CD14-positive monocyte (primary cell): ENCODE data around the gene NRM. TPM values are rescaled to one million over a fixed set of nuclear protein-coding genes. Genes with fewer than 3 reads are reported as not detected.
"Not testable (repeated sequence)": the region's sequence is repeated elsewhere in the genome, so short reads cannot be mapped to it uniquely, and the experiment has no call there.

Experiments
- DNase-seq, 3 donors: peaks; one replicate each; pipeline ENCODE4 v3.0.0-alpha.2; 2011 to 2022
- H2AFZ ChIP-seq: 2 replicates; pipeline ENCODE4 v1.6.0; 2012; ENCODE audit warnings: mild to moderate bottlenecking, low read depth, low read length, inconsistent platforms; ENCODE audit not compliant: insufficient read depth, poor library complexity, severe bottlenecking
- H3K27ac ChIP-seq, 2 donors: 1 replicate in 1 of 2; 2 replicates in 1 of 2; pipeline ENCODE4 v1.5.1; 2012 to 2013; ENCODE audit warnings: low read length in 2 of 2, control low read depth in 1 of 2, inconsistent platforms in 1 of 2, low read depth in 1 of 2, mild to moderate bottlenecking in 1 of 2
- H3K27me3 ChIP-seq, 2 donors: one replicate each; pipeline versions ENCODE4 v1.6.0 to v1.6.1; 2011 to 2013; ENCODE audit warnings: low read length in 2 of 2; ENCODE audit not compliant: control insufficient read depth in 2 of 2, insufficient read depth in 2 of 2
- H3K36me3 ChIP-seq, 2 donors: replicated peaks in 1 of 2; 1 replicate in 1 of 2; 2 replicates in 1 of 2; pipeline versions ENCODE4 v1.5.1 to v1.6.1; 2012 to 2013; ENCODE audit warnings: low read length in 2 of 2, control low read depth in 1 of 2, inconsistent platforms in 1 of 2, mild to moderate bottlenecking in 1 of 2; ENCODE audit not compliant: insufficient read depth in 2 of 2, control insufficient read depth in 1 of 2
- H3K4me1 ChIP-seq, 2 donors: 1 replicate in 1 of 2; 2 replicates in 1 of 2; pipeline versions ENCODE4 v1.5.1 to v1.6.1; 2012 to 2013; ENCODE audit warnings: low read length in 2 of 2, control low read depth in 1 of 2, inconsistent platforms in 1 of 2, mild to moderate bottlenecking in 1 of 2, moderate library complexity in 1 of 2; ENCODE audit not compliant: insufficient read depth in 2 of 2, control insufficient read depth in 1 of 2
- H3K4me2 ChIP-seq: replicated peaks from 2 replicates; pipeline ENCODE3; 2012; ENCODE audit warnings: low read length, moderate library complexity, mild to moderate bottlenecking; ENCODE audit not compliant: poor library complexity, severe bottlenecking; ENCODE audit errors: extremely low read depth
- H3K4me3 ChIP-seq, 3 experiments: fragments of 200-600 bp in 1 of 3; sonication (generic) in 1 of 3; replicated peaks in 1 of 3; 1 replicate in 2 of 3; 2 replicates in 1 of 3; pipeline ENCODE4 v1.5.1; 2011 to 2013; ENCODE audit warnings: low read length in 3 of 3, mild to moderate bottlenecking in 3 of 3, control low read depth in 2 of 3, low read depth in 2 of 3, inconsistent platforms in 1 of 3, moderate library complexity in 1 of 3
- H3K79me2 ChIP-seq: 2 replicates; pipeline ENCODE4 v1.6.0; 2012; ENCODE audit warnings: mild to moderate bottlenecking, control low read depth, inconsistent platforms, low read length, moderate library complexity; ENCODE audit not compliant: insufficient read depth
- H3K9ac ChIP-seq: 2 replicates; pipeline ENCODE4 v1.6.0; 2017; ENCODE audit warnings: low read length, mild to moderate bottlenecking; ENCODE audit not compliant: insufficient read depth, poor library complexity, severe bottlenecking
- H3K9me3 ChIP-seq, 2 donors: replicated peaks in 1 of 2; 1 replicate in 1 of 2; 2 replicates in 1 of 2; pipeline versions ENCODE4 v1.5.1 to v1.6.1; 2012 to 2013; ENCODE audit warnings: low read length in 2 of 2, control low read depth in 1 of 2; ENCODE audit not compliant: control insufficient read depth in 1 of 2, insufficient read depth in 1 of 2
- H4K20me1 ChIP-seq: 2 replicates; pipeline ENCODE4 v1.6.0; 2012; ENCODE audit warnings: mild to moderate bottlenecking, low read length, control low read depth, moderate library complexity; ENCODE audit not compliant: insufficient read depth
- H3K27ac Mint-ChIP-seq, 7 donors: one replicate each; pipeline ENCODE4 v1.8.0; 2020; ENCODE audit warnings: mild to moderate bottlenecking in 7 of 7, mixed read lengths in 7 of 7, moderate library complexity in 6 of 7, inconsistent platforms in 2 of 7
- H3K27me3 Mint-ChIP-seq, 3 donors: one replicate each; pipeline ENCODE4 v1.8.0; 2021 to 2022; ENCODE audit warnings: low read depth in 3 of 3, mild to moderate bottlenecking in 3 of 3, mixed read lengths in 3 of 3, moderate library complexity in 3 of 3, inconsistent platforms in 1 of 3
- H3K36me3 Mint-ChIP-seq, 2 donors: one replicate each; pipeline ENCODE4 v1.8.0; 2020; ENCODE audit warnings: mixed read lengths in 2 of 2, inconsistent platforms in 1 of 2, mild to moderate bottlenecking in 1 of 2
- H3K4me1 Mint-ChIP-seq: one replicate; pipeline ENCODE4 v1.8.0; 2020; ENCODE audit warnings: mild to moderate bottlenecking, mixed read lengths
- H3K4me3 Mint-ChIP-seq, 2 donors: one replicate each; pipeline ENCODE4 v1.8.0; 2020; ENCODE audit warnings: mild to moderate bottlenecking in 2 of 2, mixed read lengths in 2 of 2, moderate library complexity in 1 of 2
- H3K9me3 Mint-ChIP-seq, 7 donors: one replicate each; pipeline ENCODE4 v1.8.0; 2020 to 2022; ENCODE audit warnings: mixed read lengths in 7 of 7, mild to moderate bottlenecking in 6 of 7, moderate library complexity in 6 of 7, inconsistent platforms in 2 of 7
- CTCF ChIP-seq: fragments of 200-600 bp; IDR thresholded peaks from one replicate; pipeline ENCODE4 v1.8.0; 2022; ENCODE audit warnings: antibody characterized with exemption, mild to moderate bottlenecking
- WGBS: methylation state at CpG from one replicate; pipeline ENCODE4 v1.1.5; 2013; ENCODE audit warnings: missing lambda C conversion rate; ENCODE audit not compliant: insufficient coverage; 5-methylcytosine and 5-hydroxymethylcytosine counted together
- intact Hi-C, 2 donors: fragments of 100-400 bp; cut with micrococcal nuclease; formaldehyde crosslinking; loops; one replicate each; pipeline versions ENCODE4 v1.15.0 to v1.15.1; 2023
- polyA plus RNA-seq, 3 donors: library from polyadenylated mRNA; depleted of rRNA in 1 of 3; unstranded in 2 of 3; stranded (reverse) in 1 of 3; fragments of 300-500 nt in 2 of 3; fragments of >200 nt in 1 of 3; fragmentation: Illumina TruSeq in 2 of 3; gene quantifications; 1 replicate in 2 of 3; 2 replicates in 1 of 3; pipeline ENCODE4 v1.2.3, GENCODE V29; 2012 to 2021

Gene NRM
- polyA plus RNA-seq, 3 donors: 25.9 to 36.0 (median 35.0) TPM

- no peak overlapping the region for H3K9ac ChIP-seq
- no peaks in the 10 kb centered on the region for H3K4me1 ChIP-seq
- peaks cover 71 to 90% of the 10 kb centered on the region in 2 donors for H3K36me3 ChIP-seq
- no peaks in the 10 kb centered on the region for H3K9me3 ChIP-seq
- intact Hi-C loops: no loop called here
- Mint-ChIP-seq H3K9me3 (no peaks in the 10 kb centered on the region), H3K4me1 (peaks cover 3% of the 10 kb centered on the region), H3K36me3 (peaks cover 79 to 95% of the 10 kb centered on the region in 2 donors), H3K4me3 (no peak overlapping the region), H3K27me3 (peaks cover 0 to 2% (median 0%) of the 10 kb centered on the region in 3 donors), H3K27ac (peak overlapping the region in 1 of 7 donors; percentile 8)
- WGBS: 90% methylated on average over 21 of the region's 34 CpGs
- peaks cover 1% of the 10 kb centered on the region for H3K79me2 ChIP-seq
- H3K27ac ChIP-seq: no peak overlapping the region
- no peak overlapping the region for H2AFZ ChIP-seq
- H3K4me3 ChIP-seq: no peak overlapping the region
- TF ChIP-seq CTCF: no peak
- peaks cover 2% of the 10 kb centered on the region for H4K20me1 ChIP-seq
- H3K4me2 ChIP-seq: no peak overlapping the region
- DNase-seq: no peak
- no peaks in the 10 kb centered on the region for H3K27me3 ChIP-seq
These were observed 25.6 kb downstream of the NRM start for GRCh38 chr6:30664994-30665767.

- DNase-seq, H3K4me2 ChIP-seq, H3K4me3 Mint-ChIP-seq, H3K27me3 Mint-ChIP-seq, H2AFZ ChIP-seq, H3K9me3 ChIP-seq, H3K27me3 ChIP-seq, H3K9ac ChIP-seq, H3K79me2 ChIP-seq, H3K9me3 Mint-ChIP-seq, intact Hi-C loops, H3K4me3 ChIP-seq: not testable (repeated sequence)
- 100% methylated on average over 4 of the region's 5 CpGs for WGBS
- Histone ChIP-seq H4K20me1 (peaks cover 13% of the 10 kb centered on the region), H3K36me3 (peaks cover 87 to 96% of the 10 kb centered on the region in 2 donors), H3K4me1 (peaks cover 13 to 16% of the 10 kb centered on the region in 2 donors), H3K27ac (peak overlapping the region in 1 of 2 donors; percentile 58)
- Mint-ChIP-seq H3K36me3 (peaks cover 80 to 97% of the 10 kb centered on the region in 2 donors), H3K27ac (peak overlapping the region in 1 of 7 donors; percentile 43), H3K4me1 (peaks cover 15% of the 10 kb centered on the region)
These were observed 32.9 kb downstream of the NRM start for GRCh38 chr6:30657922-30658321.
